GM12892 (cell line): ENCODE measurements around the gene OGG1.
A peak's percentile ranks its signal among the peaks of the same experiment; 100 is the strongest.
"Not testable (repeated sequence)": the region's sequence is repeated elsewhere in the genome, so short reads cannot be mapped to it uniquely, and the experiment has no call there.

Experiments
- DNase-seq: peaks from one replicate; pipeline ENCODE4 v3.0.0; 2011; ENCODE audit not compliant: insufficient read length
- FAIRE-seq: peaks from 2 replicates; lab custom pipeline; 2011; peaks lifted over from hg19 to GRCh38; lab: Jason Lieb, UNC
- POLR2A ChIP-seq: IDR thresholded peaks from 2 replicates; pipeline ENCODE4 v1.6.1; 2011; ENCODE audit warnings: low read depth, low read length, control low read depth
- POLR2AphosphoS5 ChIP-seq: IDR thresholded peaks from 2 replicates; pipeline ENCODE4 v1.6.1; 2011; ENCODE audit warnings: low read depth, low read length, control low read depth
- TAF1 ChIP-seq: IDR thresholded peaks from 2 replicates; pipeline ENCODE4 v1.6.1; 2011; ENCODE audit warnings: low read depth, mild to moderate bottlenecking, control low read depth, low read length, borderline replicate concordance

The OGG1 gene

DNA sequence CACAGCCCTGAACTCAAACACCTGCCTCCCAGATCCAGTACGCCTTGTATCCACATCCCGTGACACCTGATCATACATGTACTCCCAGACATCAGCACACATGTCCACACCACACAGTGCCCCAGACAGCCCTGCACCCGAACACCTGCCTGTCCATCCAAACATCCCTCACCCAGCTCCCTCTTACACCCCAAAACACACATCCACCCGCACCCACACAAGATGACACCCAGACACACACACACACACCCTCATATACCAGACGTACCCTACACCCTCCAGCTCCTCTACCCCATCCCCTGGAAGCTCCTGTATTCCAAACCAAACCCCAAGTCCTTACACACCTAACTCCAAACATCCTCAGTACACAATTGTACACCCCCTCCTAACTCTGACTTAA is 19.3 kb downstream of the OGG1 start:
- no peak for DNase-seq
- no peak for FAIRE-seq
- no peak for TF ChIP-seq POLR2A
- TF ChIP-seq POLR2AphosphoS5 = no peak
- TF ChIP-seq TAF1 = no peak

DNA sequence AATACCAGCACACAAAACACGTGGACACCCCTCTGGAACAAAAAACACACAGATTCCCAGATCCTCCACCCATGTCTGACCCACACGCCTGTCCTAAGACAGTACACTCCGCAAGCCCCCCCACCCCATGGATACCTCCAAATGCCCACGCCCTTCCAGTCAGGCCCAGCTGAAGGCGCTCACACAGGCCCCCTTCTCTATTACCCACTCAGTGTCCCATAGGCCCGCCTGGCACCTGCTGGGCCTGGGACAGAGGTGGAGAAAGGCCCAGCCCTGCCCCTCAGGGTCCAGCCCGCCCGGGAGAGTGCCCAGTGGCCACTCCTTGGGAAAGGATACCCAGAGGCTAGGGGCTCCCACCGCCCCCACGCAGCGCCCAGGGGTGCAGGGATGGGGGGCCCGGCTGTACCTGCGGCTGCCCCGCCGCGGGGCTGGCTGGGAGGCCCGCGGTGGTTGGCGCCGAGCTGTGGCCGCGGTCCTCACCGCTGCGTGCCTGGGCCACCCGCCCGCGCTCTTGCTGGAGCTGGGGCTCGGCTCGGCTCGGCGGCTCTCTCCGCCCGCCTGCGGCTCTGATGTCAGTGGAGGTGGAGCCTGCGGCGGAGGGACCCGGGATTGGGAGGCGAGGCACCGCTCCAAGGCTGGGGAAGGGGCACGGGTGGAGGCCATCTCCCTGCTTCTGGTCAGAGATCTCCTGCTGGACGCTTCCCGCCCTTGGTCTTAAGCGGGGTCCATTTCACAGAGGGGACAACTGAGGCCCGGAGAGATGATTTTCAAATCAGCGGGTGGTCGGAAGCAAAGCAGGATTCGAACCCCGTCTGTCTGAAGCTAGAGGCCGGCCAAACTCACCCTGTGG is 19.9 kb downstream of the OGG1 start, which contains the start of gene CAMK1:
CAMK1 (minus strand) TSS at position 522 of the 850 bp plus-strand sequence. CDS start 2,198 bp downstream, outside the sequence.
- no peak for TF ChIP-seq TAF1
- TF ChIP-seq POLR2A = no peak
- TF ChIP-seq POLR2AphosphoS5 = no peak
- DNase-seq (peak; percentile 72), FAIRE-seq (no peak)

DNA sequence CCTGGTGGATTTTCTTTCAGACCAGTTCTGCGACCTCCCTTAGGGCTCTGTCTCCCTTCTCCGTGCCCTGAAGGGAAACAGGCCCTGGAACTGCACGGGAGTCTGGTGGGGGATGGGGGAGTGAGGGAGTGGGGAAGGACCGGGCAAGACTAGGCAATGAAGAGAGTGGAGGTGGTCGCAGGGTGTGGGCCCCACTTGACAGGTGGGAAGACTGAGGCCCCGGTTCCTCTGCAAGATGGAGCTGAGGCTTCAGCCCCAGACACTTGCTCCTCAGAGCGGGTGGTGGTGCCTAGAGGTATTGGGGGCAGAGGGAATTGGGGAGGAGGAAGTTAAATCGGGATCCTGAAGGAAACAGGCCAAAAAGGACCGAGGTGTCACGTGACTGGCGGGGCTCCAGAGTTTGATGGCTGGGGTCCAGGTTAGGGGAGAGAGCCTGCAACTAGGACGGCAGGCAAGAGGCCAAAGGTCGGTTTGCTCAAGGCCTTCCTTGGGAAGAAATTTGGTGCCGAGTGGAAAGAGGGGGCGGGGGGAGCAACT is 20.6 kb downstream of the OGG1 start:
- FAIRE-seq (no peak), DNase-seq (no peak)

GRCh38 chr3:9771007-9771406 is 21.3 kb downstream of the OGG1 start:
- not testable (repeated sequence) for DNase-seq, FAIRE-seq

More for the DNA sequence above, 20.6 kb downstream of the OGG1 start:
- TF ChIP-seq POLR2A (no peak), TAF1 (no peak), POLR2AphosphoS5 (no peak)

DNA sequence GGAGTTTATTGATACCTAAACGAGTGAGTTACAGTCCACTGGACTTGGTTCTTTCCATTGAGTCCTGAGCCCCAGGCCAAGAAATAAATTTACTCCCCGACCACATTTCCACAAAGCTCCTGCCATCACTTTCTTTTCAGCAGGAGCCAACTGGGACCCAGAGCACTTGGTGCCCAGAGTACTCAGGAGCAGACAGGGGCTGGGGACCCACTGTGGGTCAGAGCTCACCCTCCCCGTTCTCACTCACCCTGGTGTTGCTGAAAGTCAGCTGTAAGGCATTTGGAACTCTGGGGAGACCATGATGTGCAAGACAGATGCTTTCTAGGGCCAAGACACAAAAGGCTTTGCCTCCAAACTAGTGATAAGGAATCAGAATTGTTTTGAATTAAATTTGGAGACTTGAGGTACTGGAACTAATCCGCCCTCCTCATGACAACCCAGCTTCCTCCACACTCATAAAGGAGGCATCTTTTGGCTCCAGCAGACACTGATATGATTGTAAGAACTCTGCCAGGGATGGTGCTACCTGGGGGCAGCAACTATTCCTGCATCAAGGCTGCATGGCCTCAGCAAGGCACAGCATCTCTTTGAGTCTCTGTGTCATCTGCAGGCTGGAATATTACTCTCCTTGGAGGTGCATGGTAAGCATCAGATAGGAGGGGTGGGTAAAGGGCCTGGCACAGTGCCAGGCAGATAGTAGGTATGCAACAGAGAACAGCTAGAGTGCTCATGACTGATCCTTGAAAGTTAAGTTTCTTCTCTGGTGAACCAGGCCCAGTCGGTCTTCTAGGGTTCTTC is 27.3 kb downstream of the OGG1 start:
- DNase-seq (no peak), FAIRE-seq (no peak)
- TF ChIP-seq POLR2A (no peak), TAF1 (no peak), POLR2AphosphoS5 (no peak)

- TF ChIP-seq TAF1 (no peak), POLR2AphosphoS5 (no peak), POLR2A (no peak)
- FAIRE-seq (no peak), DNase-seq (no peak)
Measured at GRCh38 chr3:9777694-9778021, 27.9 kb downstream of the OGG1 start.

- DNase-seq = no peak
Measured at GRCh38 chr3:9778143-9779074, 28.7 kb downstream of the OGG1 start.

DNA sequence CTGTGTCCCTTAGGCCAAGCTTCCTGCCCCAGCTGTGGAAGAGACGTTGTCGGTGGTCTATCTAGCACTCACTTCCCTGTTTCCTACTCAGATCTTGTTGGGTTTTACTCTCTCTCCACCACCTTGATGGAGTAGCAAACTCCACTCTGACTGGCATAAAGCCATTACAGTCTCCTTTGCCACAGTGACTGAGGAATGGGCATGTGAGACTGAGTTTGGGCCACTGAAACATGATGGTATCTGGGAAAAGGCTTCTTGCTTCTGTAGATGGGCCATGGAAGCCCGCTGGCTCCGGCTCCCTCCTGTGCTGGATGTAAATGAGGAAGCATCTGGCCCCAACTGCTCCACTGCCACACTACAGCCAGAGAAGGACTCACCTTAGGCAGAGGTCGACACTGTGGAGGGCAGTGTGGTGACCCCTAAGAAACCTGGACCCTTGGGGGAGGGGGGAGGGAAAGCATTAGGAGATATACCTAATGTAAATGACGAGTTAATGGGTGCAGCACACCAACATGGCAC is 29.4 kb downstream of the OGG1 start:
- FAIRE-seq = no peak
- no peak for DNase-seq
- no peak for TF ChIP-seq TAF1
- TF ChIP-seq POLR2AphosphoS5 = no peak
- TF ChIP-seq POLR2A = no peak

More at GRCh38 chr3:9778143-9779074, 28.7 kb downstream of the OGG1 start:
- TF ChIP-seq TAF1 = no peak
- TF ChIP-seq POLR2AphosphoS5 = no peak
- TF ChIP-seq POLR2A = no peak
- no peak for FAIRE-seq

- FAIRE-seq (no peak), DNase-seq (no peak)
- no peak for TF ChIP-seq TAF1
- no peak for TF ChIP-seq POLR2A
- no peak for TF ChIP-seq POLR2AphosphoS5
Measured at GRCh38 chr3:9779721-9780457, 30.1 kb downstream of the OGG1 start.

DNA sequence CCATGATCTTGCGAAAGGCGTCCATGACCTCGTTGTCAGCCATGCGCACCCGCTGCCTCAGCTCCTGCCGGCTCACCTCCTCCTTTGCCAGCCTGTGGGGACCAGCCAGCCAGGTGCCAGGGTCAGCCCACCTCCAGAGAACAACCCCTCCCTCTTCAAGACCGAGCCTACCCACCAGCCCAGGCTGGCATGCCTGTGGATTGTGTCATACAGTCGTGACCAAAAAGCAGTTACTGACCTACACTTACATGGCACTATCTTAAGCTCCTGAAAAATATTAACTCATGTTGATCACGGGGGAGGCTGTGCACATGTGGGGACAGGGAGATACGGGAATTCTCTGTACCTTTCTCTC is 30.7 kb downstream of the OGG1 start:
- FAIRE-seq (no peak), DNase-seq (no peak)
- TF ChIP-seq POLR2AphosphoS5 = no peak
- no peak for TF ChIP-seq TAF1
- no peak for TF ChIP-seq POLR2A
